ENCODE results near the gene CENPU.
A peak's percentile ranks its signal among the peaks of the same experiment; 100 is the strongest.

CENPU gene

GRCh38 chr4:184689681-184690080 is 44.2 kb downstream of the CENPU start:
- no peak overlapping the region for H2AFZ ChIP-seq (ENCODE audit: low read depth)
- no peak for TF ChIP-seq CTCF (conservative IDR thresholded peaks at IDR 0.05; ENCODE audit: low read depth, low read length)
- H3K9ac ChIP-seq: no peak overlapping the region
- peaks cover 5% of the 10 kb centered on the region; the same call in 1 of the 2 replicates for H3K36me3 ChIP-seq (ENCODE audit: insufficient read depth)
- no peak overlapping the region for H3K4me2 ChIP-seq
- H3K4me1 ChIP-seq (ENCODE audit: low read depth, poor library complexity, severe bottlenecking): peaks cover 7% of the 10 kb centered on the region
- no peaks in the 10 kb centered on the region for H3K79me2 ChIP-seq (ENCODE audit: insufficient read depth, low read depth)
- no peak overlapping the region for H3K4me3 ChIP-seq (IDR thresholded peaks at IDR 0.05; ENCODE audit: insufficient read depth, low read depth, low read length)
- H3K27me3 ChIP-seq (ENCODE audit: insufficient read depth, low read depth): no peaks in the 10 kb centered on the region
- no peaks in the 10 kb centered on the region for H4K20me1 ChIP-seq (ENCODE audit: insufficient read depth)
- H3K27ac ChIP-seq: no peak overlapping the region

GRCh38 chr4:184688447-184688846 is 45.4 kb downstream of the CENPU start:
- Histone ChIP-seq H3K4me2 (no peak overlapping the region), H4K20me1 (ENCODE audit: insufficient read depth) (no peaks in the 10 kb centered on the region), H2AFZ (ENCODE audit: low read depth) (no peak overlapping the region), H3K36me3 (ENCODE audit: insufficient read depth) (peaks cover 3% of the 10 kb centered on the region; the same call in 1 of the 2 replicates), H3K79me2 (ENCODE audit: insufficient read depth, low read depth) (no peaks in the 10 kb centered on the region), H3K27me3 (ENCODE audit: insufficient read depth, low read depth) (no peaks in the 10 kb centered on the region), H3K4me3 (IDR thresholded peaks at IDR 0.05; ENCODE audit: insufficient read depth, low read depth, low read length) (no peak overlapping the region), H3K9ac (no peak overlapping the region), H3K4me1 (ENCODE audit: low read depth, poor library complexity, severe bottlenecking) (peaks cover 10% of the 10 kb centered on the region), H3K27ac (no peak overlapping the region)
- no peak for TF ChIP-seq CTCF (conservative IDR thresholded peaks at IDR 0.05; ENCODE audit: low read depth, low read length)

GRCh38 chr4:184688005-184688404 is 45.9 kb downstream of the CENPU start:
- Histone ChIP-seq H3K79me2 (ENCODE audit: insufficient read depth, low read depth) (no peaks in the 10 kb centered on the region), H4K20me1 (ENCODE audit: insufficient read depth) (no peaks in the 10 kb centered on the region), H3K36me3 (ENCODE audit: insufficient read depth) (no peaks in the 10 kb centered on the region; the same call in 1 of the 2 replicates), H3K9ac (no peak overlapping the region), H3K4me1 (ENCODE audit: low read depth, poor library complexity, severe bottlenecking) (peaks cover 10% of the 10 kb centered on the region), H2AFZ (ENCODE audit: low read depth) (no peak overlapping the region), H3K27ac (no peak overlapping the region), H3K27me3 (ENCODE audit: insufficient read depth, low read depth) (no peaks in the 10 kb centered on the region), H3K4me2 (no peak overlapping the region), H3K4me3 (IDR thresholded peaks at IDR 0.05; ENCODE audit: insufficient read depth, low read depth, low read length) (no peak overlapping the region)
- TF ChIP-seq CTCF (conservative IDR thresholded peaks at IDR 0.05; ENCODE audit: low read depth, low read length): no peak

- no peak for TF ChIP-seq CTCF (conservative IDR thresholded peaks at IDR 0.05; ENCODE audit: low read depth, low read length)
- Histone ChIP-seq H3K4me3 (IDR thresholded peaks at IDR 0.05; ENCODE audit: insufficient read depth, low read depth, low read length) (no peak overlapping the region), H3K27ac (no peak overlapping the region), H2AFZ (ENCODE audit: low read depth) (no peak overlapping the region), H3K27me3 (ENCODE audit: insufficient read depth, low read depth) (no peaks in the 10 kb centered on the region), H3K4me1 (ENCODE audit: low read depth, poor library complexity, severe bottlenecking) (peaks cover 10% of the 10 kb centered on the region), H3K9ac (no peak overlapping the region), H3K36me3 (ENCODE audit: insufficient read depth) (no peaks in the 10 kb centered on the region), H4K20me1 (ENCODE audit: insufficient read depth) (no peaks in the 10 kb centered on the region), H3K4me2 (peak overlapping the region; percentile 3; the same call in 1 of the 2 replicates), H3K79me2 (ENCODE audit: insufficient read depth, low read depth) (no peaks in the 10 kb centered on the region)
Measured at GRCh38 chr4:184684491-184685189, 49.3 kb downstream of the CENPU start.
